Activated CD8-positive, alpha-beta memory T cell treated with anti-CD3 and anti-CD28 coated beads for 4 hours (primary cell): ENCODE results near the gene TOM1L2.

ENCODE experiments used
- DNase-seq, 2 donors: peaks; one replicate each; pipeline ENCODE4 v3.0.0-alpha.2; 2020; ENCODE audit warnings: low read depth in 2 of 2

TOM1L2 gene

DNA sequence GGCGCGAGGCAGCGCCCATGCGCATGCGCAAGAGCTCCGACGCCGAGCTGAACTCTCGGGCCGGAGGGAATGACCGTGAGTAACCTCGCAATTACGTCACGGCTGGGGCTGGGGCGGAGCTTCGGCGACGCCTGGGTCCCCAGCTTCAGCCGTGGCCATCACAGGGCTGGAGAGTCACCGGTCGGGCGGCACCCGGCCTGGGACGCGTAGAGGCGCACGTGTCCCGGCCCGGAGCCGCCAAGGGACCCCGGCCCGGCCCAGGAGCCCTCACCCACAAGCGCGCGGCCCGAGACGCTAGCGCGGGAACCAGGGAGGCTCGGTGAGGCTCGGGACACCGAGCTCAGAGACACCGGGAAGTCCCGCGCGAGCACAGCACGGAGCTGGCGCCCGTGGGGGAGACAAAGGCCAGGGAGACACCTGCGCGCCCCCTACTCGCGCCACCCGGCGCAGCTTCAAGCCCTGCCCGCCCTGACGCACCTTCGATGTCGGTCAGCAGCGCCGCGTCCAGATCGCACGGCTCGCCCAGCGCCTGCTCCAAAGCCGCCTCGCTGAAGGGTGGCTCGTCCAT, 135.9 kb downstream of the TOM1L2 start:
- DNase-seq = peak; percentile 91 to 97

DNA sequence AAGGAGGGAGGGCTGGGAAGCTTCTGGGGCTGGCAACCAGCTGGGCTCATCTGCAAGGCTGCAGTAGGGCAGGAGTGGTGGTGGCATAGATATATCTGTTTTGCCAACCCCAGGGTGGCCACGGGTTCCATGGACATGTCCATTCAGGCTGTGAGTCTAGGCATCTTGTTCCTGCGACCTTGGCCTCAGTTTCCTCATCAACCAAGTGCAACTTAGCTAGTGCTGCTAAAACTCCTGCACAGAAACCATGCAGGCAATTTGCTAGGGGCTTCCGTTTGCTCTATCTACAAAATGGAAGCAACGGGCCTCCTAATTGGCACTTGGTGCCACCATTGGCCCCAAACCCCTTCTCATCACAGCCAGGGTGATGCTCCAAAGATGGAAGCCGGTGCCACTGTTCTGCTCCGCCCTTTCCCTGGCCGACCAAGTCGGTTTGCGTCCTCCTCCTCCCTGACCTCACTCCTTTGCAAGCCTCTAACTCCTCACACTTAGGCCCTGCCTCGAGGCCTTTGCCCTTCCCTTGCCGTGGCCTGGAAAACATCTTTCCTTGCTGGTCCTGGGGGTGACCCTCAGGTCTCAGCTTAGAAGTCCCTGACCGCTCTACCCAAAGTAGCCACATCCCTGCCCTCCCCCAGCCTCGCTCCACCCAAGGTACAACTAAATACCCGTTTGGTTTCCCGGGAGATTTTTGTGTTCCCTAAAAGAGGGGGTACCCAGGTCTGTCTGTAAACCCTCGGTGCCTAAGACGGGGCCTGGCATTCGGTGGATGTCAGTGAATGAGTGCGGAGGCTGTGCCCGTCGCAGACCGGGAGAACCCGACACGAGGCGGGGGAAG, 136.6 kb downstream of the TOM1L2 start:
- DNase-seq = no peak

DNA sequence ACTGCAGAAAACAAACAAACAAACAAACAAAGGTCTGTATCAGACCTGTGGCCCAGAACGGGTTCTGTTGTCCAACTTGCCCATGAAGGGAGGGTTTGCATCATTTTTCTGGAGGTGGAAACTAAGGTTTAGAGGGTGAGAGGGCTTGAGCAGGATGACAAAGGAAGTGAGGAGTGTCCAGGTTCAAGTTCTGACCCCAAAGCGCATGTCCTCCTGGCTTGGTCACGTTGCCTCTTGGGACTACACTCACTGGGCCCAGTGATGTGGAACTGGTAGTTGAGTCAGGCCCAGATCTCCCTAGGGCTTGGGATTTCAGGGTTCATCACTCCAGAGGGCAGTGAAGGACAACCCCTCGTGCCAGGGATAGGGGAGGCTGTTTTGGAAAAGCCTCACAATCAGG, 137.2 kb downstream of the TOM1L2 start:
- DNase-seq = no peak

DNA sequence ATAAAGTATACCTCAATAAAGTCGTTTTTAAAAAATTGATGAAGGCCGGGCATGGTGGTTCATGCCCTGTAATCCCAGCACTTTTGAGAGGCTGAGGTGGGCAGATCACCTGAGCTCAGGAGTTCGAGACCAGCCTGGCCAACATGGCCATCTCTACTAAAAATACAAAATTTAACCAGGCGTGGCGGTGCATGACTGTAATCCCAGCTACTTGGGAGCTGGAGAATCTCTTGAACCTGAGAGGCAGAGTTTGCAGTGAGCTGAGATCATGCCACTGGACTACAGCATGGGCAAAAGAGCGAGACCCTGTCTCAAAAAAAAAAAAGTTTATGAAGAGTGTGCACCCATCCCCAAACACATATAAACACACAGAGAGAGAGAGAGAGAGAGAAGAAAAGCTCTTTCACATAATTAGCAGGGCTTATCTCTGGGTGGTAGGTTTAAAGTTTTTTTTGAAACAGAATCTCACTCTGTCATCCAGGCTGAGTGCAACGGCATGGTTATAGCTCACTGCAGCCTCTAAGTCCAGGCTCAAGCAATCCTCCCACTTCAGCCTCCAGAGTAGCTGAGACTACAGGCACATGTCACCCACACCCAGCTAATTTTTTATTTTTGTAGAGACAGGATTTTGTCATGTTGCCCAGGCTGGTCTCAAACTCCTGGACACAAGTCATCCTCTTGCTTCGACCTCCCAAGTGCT, 138.4 kb downstream of the TOM1L2 start:
- DNase-seq = no peak

DNA sequence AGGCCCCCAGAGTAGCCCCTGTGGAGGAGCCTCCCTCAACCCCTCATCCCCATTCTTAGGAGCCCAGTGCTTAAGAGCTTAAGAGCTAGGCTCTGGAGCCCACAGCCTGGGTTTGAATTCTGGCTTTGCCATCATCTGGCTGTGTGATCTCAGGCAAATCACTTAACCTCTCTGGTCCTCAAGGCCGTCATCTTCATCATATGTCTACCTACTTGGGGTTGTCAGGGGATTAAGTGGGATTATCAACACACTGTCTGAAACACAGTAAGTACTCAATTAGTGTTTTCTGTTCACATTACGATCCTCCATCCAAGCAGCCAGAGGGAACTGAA, 140.2 kb downstream of the TOM1L2 start:
- no peak for DNase-seq

DNA sequence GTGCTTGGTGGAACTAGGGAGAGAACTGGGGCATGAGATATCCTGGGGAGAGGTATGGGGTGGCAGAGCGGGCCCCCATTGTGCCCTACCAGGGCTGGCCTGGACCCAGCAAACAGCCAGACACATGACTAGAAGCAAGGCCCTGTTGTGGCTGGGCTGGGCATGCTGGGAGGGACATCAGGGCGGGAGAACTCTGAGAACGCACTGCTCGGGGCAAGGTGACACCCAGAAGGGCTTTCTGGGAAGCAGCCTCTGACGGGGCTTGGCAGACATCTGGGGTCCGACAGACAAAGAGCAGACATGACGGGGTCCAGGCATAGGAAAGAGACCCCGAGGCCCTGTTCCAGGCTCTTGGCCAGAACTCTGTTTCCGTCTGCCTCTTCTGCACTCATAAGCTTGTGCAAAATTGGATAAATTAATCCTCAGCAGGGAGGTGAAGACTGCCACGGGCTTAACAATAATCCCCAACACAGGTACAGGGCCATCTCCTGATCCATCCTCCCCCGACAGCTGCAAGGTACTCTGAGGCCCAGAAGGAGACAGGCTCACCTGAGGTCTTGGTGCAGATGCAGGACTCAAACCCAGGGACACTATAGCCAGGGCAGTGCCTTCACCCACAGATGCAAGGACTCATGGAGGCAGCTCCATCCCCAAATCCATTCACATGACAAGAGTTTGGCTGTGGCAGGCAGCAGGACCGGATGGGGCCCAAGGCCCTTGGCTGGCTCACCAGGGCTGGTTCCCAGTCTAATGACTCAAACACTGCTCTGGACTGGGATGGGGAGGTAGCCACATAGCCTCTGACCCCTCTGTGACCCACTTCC, 140.8 kb downstream of the TOM1L2 start:
- DNase-seq = no peak

DNA sequence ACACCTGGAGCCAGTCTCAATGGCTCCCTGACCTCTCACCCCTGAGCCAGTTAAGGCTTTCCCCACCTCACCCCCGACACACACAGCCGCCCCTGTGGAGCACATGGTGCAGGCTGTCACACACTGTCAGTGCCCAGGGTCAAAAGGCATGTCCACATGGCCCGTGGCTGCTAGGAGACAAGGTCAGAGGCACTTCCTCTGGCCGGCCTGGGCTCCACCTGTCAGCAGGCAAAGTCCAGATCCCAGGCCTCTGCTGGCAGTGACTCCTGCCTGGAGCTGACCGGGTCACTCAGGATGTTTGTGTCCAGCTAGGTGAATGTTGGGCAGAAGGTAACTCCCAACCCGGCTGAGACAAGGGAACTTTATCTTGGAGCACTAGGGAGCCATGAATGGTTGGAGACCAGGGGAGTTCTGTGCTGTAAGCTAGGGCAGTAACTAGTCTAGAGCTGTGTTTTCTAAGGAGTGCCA, 141.4 kb downstream of the TOM1L2 start:
- no peak for DNase-seq

DNA sequence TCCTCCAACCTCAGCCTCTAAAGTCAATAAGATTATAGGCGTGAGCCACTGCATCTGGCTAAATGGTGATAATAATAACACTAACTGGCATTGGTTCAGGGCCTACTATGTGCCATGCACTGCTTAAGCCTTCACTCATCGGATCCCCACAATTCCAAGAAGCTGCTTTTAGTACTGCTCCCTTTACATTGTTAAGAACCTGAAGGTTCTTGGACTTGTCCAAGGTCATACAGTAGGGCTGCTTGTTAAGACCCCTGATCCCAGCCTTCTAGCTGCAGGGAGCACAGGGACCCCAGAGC, 142.0 kb downstream of the TOM1L2 start:
- DNase-seq = no peak

DNA sequence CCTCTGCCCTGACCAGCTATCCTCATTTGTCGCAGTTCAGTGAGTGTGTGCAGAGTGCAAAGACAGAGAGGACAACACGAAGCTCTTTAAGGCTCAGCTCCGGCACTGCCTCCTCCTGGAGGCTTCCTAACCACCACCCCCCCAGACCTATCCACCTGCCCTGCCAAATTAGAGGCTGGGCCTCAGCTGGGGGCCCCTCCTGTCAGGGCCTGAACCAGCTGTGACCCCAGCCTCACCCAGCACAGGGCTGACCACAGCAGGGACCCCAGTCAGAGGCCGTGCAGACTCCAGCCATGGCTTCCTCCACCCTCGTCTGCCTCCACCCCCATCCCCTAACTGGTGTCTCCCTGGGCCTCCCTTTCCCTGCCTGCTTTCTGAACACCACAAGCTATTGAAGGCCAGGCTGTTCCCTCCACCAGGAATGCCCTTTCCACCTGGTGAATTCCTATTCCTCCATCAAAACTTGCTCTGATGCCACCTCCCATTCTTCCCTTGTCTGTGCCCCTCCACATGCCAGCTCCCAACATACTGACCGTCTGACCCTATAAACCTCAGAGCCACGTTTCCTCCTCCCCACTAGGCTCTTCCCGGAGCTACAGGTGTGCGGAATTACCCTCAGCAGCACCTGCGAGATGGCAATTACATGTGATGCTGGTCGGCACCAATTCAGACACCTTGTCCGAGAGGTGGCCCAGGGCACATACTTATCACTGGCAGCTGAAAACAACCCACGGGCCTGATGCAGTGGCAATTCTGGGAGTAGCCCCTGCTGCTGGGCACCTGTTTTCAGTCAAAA, 144.2 kb downstream of the TOM1L2 start:
- DNase-seq = no peak

DNA sequence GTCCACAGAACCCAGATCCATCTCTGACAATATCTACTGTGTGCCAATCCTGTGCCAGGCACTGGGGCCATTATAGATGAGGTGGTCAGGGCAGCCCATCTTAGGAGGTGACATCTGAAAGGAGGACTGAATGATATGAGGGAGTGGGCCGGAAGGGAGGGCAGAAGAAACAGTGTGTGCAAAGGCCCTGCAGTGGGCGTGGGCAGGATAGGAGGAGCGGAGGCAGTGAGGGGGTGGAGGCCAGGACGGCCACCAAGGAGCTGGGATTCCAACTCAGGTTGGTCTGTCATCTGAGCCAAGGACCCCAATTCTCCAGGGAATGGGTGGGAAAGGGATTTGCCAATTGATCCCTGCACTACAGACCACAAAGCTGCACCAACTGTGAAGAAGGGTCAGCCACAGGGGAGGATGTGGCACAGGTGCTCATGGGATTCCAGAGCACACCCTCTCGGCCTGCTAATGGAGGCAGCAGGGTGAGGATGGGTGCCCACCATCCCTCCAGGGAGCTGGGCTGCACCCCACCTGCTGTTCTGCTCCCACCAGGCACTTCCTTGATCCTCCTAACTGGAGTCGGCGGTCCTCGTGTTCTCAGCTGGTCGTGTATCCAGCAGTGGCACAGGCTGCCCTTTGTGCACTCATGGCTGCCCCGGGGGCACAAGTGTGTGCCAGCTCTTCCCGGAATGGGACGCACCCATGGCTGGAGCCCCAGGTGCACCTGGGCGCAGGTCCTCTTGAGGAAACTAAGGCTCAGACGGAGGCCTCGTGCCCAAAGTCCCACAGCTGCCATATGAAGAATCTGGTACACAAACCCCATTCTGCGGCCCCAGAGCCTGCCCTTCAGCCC, 145.0 kb downstream of the TOM1L2 start:
- no peak for DNase-seq

DNA sequence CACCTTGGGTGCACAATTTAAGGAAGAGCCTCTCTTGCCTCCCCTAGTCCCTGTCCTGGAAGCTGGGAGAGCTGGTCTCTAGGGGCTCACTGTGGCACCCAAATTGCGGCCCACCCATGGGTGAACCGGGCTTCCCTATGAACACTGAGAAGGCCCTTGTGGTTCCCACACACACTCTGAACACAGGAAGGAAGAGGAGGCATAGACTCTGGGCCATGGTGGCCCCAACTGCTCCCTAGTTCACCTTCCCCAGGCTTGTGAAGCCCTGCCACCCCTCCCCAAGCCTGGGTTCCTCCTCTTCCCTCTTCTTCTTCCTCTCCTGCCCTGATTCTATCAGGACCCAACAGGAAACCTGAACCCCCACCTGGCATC, 145.9 kb downstream of the TOM1L2 start:
- no peak for DNase-seq

DNA sequence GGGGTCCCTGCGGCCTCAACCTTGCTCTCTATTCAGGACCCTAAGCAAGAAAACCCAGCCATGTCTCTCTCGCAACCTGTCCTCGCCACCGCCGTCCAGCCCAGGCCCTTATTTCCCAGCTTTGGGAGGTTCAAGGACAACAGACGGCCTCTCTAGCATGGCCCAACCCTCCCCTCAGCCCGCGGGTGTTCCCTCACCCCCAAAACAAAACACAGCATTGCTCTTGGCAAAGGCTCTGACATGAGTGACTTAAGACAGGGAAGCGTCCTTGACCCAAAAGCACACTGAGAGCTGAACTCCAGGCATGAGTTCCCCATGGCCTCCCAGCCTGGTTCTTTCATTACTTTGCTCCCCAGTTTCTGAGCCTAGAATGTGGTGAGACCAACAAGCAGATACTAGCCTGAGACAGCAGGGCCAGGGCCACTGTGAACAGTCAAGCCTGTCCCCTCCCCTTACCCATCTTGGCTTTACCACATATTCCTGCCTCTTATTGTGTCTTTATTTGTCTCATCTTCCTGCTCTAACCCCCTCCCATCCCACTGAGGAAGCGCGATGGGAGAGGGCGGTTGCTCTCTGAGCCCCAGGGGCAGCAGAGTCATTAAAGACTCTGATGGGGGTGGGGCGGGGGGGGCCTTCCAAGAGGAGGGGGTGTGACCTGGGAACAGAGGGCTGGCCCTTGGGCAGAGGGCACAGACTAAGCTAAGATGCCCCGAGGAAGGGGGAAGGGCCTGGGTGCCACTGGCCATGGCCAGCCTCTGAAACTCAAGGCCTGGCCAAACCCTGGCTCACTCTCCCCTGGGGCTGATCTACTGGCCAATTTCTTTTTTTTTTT, 147.2 kb downstream of the TOM1L2 start:
- DNase-seq = no peak

DNA sequence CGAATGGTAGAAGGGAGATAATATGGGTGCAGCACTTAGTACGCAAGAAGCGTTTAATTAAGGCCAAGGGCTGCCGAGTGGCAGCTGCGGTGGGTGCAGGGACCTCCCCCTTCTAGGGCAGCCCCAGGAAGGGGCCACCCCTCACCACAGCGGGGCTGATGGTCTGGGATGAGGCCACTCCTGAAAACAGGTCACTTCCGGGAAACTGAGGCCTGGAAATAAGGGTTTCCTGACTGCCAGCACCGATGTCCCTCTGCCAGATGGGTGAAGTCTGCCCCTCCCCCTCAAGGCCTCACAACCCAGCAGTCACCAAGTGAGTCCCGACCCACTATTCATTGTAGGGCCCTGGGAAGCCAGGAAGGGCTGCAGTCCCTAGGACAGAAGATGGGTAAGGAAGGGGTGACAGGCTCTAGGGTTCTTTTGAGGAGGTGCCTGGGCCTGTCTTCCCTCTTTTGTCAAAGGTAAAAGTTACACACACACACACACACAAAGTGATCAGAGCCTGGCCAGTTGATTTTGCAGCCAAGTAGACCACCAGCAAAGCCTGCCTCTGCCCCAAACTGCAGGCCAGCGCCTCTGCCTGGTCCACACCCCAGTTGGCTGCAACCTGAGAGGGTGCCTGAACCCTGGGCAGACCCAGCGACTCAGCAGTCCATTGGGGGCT, 147.9 kb downstream of the TOM1L2 start:
- DNase-seq = no peak

DNA sequence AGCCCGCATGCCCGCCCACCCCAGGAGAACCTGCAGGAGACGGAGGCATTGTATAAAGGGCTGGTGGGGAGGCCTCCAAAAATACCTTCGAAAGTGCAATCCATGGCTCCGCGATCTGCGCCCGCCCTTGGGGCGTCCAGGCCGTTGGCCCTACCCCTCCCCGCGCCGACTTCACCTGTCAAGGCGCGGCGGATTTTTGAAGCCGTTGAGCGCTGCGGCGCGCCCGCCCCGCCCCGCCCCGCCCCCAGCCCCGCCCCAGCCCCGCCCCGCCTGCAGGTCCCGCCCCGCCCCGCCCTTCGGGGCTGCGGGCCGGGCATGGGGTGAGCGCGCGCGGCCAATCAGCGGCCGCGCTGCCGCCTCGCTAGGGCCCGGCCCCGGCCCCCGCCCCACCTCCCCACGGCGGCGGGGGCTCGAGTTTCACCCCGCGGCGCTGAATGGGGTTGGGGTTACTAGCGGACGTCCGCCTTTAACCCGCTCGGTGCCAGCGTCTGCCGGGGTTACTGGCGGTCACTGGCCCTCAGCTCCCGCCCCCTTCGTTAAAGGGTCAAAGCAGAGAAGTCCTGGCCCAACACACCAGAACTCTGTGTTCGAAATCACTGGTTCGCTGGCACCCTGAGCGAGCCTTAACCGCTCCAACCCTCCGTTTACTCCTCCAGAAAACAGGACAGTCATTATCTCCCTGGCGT, 148.6 kb downstream of the TOM1L2 start:
- peak; percentile 34 to 50 for DNase-seq

DNA sequence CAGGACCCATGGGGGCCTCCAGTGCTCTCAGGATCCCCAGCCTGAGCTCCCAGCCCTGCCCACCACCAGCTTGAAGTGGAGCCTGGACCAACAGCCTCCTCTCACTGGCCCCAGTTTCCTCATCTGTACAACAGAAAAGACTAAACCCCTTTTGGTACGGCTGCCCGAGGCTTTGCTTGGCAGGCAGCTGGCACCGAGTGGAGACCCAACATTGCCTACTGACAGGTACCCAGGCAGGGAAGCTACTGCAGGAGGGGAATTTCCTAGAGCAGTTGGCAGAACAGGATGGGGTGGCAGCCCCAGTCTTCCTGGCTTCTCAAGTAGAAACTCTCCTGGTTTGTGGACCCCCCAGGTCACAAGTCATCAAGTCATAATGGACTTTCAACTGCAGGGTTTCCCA, 149.6 kb downstream of the TOM1L2 start:
- DNase-seq = no peak

DNA sequence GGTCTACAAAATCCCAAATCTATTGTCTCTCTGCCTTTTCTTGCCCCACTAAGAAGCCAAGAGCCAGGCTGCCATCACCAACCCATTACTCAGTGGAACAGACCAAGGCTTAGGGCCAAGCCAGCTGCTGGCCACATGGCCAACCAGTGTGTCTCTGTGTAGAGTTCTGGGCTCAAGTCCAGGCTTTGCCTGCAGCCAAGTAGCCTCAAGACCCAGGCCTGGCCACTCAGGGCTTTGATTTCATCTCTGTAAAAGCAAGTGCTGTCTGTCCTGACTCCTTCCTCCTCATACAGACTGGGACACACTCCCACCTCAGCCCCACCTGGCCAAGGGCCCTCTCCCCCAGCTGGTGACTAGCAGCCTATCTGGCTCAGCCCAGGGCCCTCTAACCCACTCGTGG, 150.0 kb downstream of the TOM1L2 start:
- no peak for DNase-seq

DNA sequence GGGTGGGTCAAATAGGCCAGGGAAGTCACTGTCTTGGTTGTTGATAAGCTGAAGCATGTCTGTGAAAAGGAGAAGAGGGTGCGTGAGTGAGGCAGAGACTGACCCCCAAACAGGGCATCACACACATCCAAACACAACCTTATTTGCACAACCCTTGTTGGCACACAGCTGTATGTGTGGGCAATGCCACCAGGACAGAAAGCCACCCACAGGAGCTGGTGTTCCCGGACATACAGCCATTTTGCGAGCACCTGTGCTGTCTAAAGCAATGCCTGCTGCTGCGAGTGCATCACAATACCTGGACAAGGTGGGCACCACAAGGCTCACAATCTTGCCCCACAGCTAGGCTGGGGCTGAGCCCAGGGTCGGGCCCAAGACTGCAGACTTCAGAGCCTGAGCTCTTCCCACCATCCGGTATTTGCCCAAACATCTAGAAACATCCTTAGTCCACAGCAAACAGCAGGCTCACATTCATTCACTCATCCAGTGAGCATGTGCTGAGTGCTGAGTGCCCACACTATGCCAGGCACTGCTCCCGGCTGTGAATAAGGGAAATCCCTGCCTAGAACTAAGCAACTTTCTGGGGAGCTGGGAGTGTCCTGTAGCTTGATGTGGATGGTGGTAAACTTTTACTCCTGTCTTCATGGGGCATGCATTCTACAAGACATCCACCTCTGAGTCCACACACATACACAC, 151.6 kb downstream of the TOM1L2 start:
- DNase-seq = no peak

DNA sequence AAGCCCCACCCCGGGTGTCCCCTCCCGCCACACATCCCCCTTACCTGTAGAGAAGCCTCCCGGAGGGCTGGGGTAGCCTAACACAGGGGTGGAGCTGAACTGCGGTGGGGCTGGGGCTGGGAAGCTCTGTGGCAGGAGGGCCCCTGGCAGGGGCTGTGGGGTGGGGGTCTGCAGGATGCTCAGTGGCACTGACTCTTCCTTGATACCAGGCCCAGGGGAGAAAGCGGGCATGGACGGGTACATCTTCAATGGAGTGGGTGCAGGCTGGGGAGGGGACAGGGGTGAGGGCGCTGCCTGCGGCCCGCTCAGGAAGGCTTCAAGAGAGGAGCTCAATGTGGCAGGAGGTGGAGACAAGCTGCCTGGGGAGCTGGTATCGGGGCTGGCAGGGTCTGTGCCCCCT, 152.2 kb downstream of the TOM1L2 start:
- no peak for DNase-seq
